Measurements from ENCODE around the gene WDR17.

The WDR17 gene

GRCh38 chr4:176065435-176066291, at the start of gene WDR17:
Gene WDR17, plus strand, starts transcription at chr4:176065841. Its CDS starts 45,740 bp downstream, at chr4:176111581.
- peak; percentile 28 to 38 for DNase-seq (ENCODE audit: low read depth in 2 of 2)

- DNase-seq (ENCODE audit: low read depth in 2 of 2) = no peak
Observed at GRCh38 chr4:176016601-176017000, 49.0 kb upstream of the WDR17 start.

GRCh38 chr4:176020481-176021085, 45.1 kb upstream of the WDR17 start:
- no peak for DNase-seq (ENCODE audit: low read depth in 2 of 2)

GRCh38 chr4:176030391-176030790, 35.2 kb upstream of the WDR17 start:
- no peak for DNase-seq (ENCODE audit: low read depth in 2 of 2)

- DNase-seq (ENCODE audit: low read depth in 2 of 2) = no peak
Observed at GRCh38 chr4:176031922-176032321, 33.7 kb upstream of the WDR17 start.

- no peak for DNase-seq (ENCODE audit: low read depth in 2 of 2)
Observed at GRCh38 chr4:176032454-176032853, 33.2 kb upstream of the WDR17 start.

GRCh38 chr4:176034499-176034898, 31.1 kb upstream of the WDR17 start:
- DNase-seq (ENCODE audit: low read depth in 2 of 2) = no peak

- DNase-seq (ENCODE audit: low read depth in 2 of 2) = no peak
Observed at GRCh38 chr4:176034936-176035335, 30.7 kb upstream of the WDR17 start.

- DNase-seq (ENCODE audit: low read depth in 2 of 2) = no peak
Observed at GRCh38 chr4:176036585-176037205, 28.9 kb upstream of the WDR17 start.

- no peak for DNase-seq (ENCODE audit: low read depth in 2 of 2)
Observed at GRCh38 chr4:176038789-176039188, 26.9 kb upstream of the WDR17 start.

GRCh38 chr4:176042195-176042594, 23.4 kb upstream of the WDR17 start:
- DNase-seq (ENCODE audit: low read depth in 2 of 2) = no peak

- DNase-seq (ENCODE audit: low read depth in 2 of 2) = no peak
Observed at GRCh38 chr4:176043838-176044588, 21.6 kb upstream of the WDR17 start.

GRCh38 chr4:176044589-176044951, 21.1 kb upstream of the WDR17 start:
- no peak for DNase-seq (ENCODE audit: low read depth in 2 of 2)

- no peak for DNase-seq (ENCODE audit: low read depth in 2 of 2)
Observed at GRCh38 chr4:176048631-176049030, 17.0 kb upstream of the WDR17 start.

GRCh38 chr4:176052744-176053143, 12.9 kb upstream of the WDR17 start:
- no peak for DNase-seq (ENCODE audit: low read depth in 2 of 2)

GRCh38 chr4:176053785-176054184, 11.9 kb upstream of the WDR17 start:
- no peak for DNase-seq (ENCODE audit: low read depth in 2 of 2)

- DNase-seq (ENCODE audit: low read depth in 2 of 2) = no peak
Observed at GRCh38 chr4:176054942-176055341, 10.7 kb upstream of the WDR17 start.

- DNase-seq (ENCODE audit: low read depth in 2 of 2) = no peak
Observed at GRCh38 chr4:176063718-176064117, 1.9 kb upstream of the WDR17 start.

GRCh38 chr4:176064539-176064938, 1.1 kb upstream of the WDR17 start:
- no peak for DNase-seq (ENCODE audit: low read depth in 2 of 2)

GRCh38 chr4:176066757-176067156, 1.1 kb downstream of the WDR17 start:
- DNase-seq (ENCODE audit: low read depth in 2 of 2) = no peak

GRCh38 chr4:176077561-176077960, 11.9 kb downstream of the WDR17 start:
- DNase-seq (ENCODE audit: low read depth in 2 of 2) = no peak

GRCh38 chr4:176084769-176085168, 19.1 kb downstream of the WDR17 start:
- no peak for DNase-seq (ENCODE audit: low read depth in 2 of 2)

All from stimulated activated CD8-positive, alpha-beta memory T cell treated with anti-CD3 and anti-CD28 coated beads, Interleukin-2, amount 100 ng/mL, for 1 hour (primary cell).